ENCODE results near the gene SEPTIN14. TPM values are rescaled to one million over a fixed set of nuclear protein-coding genes. Genes with fewer than 3 reads are reported as not detected.
"Not testable (repeated sequence)": the region's sequence is repeated elsewhere in the genome, so short reads cannot be mapped to it uniquely, and the experiment has no call there.

The SEPTIN14 gene
- total RNA-seq, 1 experiment from 2014 or later, result not detected

- no peaks in the 10 kb centered on the region for H3K27me3 ChIP-seq (ENCODE audit: insufficient read depth, low read length)
- TF ChIP-seq CBX3 (IDR thresholded peaks at IDR 0.05; ENCODE audit: low read depth) (no peak), SP1 (IDR thresholded peaks at IDR 0.05; ENCODE audit: low read depth) (no peak), ZFX (IDR thresholded peaks at IDR 0.05) (no peak)
- H3K4me1 ChIP-seq (ENCODE audit: control insufficient read depth in 1 of 2, insufficient read depth in 2 of 2, low read length in 2 of 2), result no peaks in the 10 kb centered on the region
- POLR2A ChIA-PET, result no interaction called here
- intact Hi-C loops (cut with micrococcal nuclease), result no loop called here
- H3K79me2 ChIP-seq (ENCODE audit: insufficient read depth, low read length), result no peaks in the 10 kb centered on the region
- H4K20me1 ChIP-seq (ENCODE audit: insufficient read depth), result no peaks in the 10 kb centered on the region
- H3K4me3 ChIP-seq (replicated peaks in 1 of 2; ENCODE audit: low read depth in 1 of 2, low read length in 2 of 2), result no peak overlapping the region
- RAD21 ChIA-PET (ENCODE audit: low non-redundant PET in 1 of 2, low total read pairs in 2 of 2, uncharacterized antibody in 2 of 2, unreplicated experiment in 2 of 2), result no interaction called here
- CTCF ChIA-PET, result no interaction called here
- H3K36me3 ChIP-seq (ENCODE audit: control insufficient read depth in 1 of 2, insufficient read depth in 2 of 2, low read length in 2 of 2), result no peaks in the 10 kb centered on the region
- ATAC-seq, result no peak
- no peak for DNase-seq (ENCODE audit: low read depth, low spot score)
- no peak overlapping the region for H3K4me2 ChIP-seq (ENCODE audit: low read length)
- H2AFZ ChIP-seq (ENCODE audit: low read depth, low read length, poor library complexity, severe bottlenecking), result no peak overlapping the region
- no TSS peak for BruUV-seq (replicated peaks)
- no peak overlapping the region for H3K27ac ChIP-seq (ENCODE audit: low read depth, low read length)
- H3K9me3 ChIP-seq (ENCODE audit: control insufficient read depth in 1 of 2, insufficient read depth in 1 of 2, low read depth in 1 of 2, low read length in 2 of 2), result no peaks in the 10 kb centered on the region
- H3K9ac ChIP-seq (ENCODE audit: low read length), result no peak overlapping the region
- H3K9me2 ChIP-seq (ENCODE audit: insufficient read depth), result no peaks in the 10 kb centered on the region
These were observed 75.7 kb downstream of the SEPTIN14 start for GRCh38 chr7:55786901-55787300.

- ATAC-seq; H3K27me3 ChIP-seq (ENCODE audit: insufficient read depth, low read length); intact Hi-C loops (cut with micrococcal nuclease); H3K36me3 ChIP-seq (ENCODE audit: control insufficient read depth in 1 of 2, insufficient read depth in 2 of 2, low read length in 2 of 2); H4K20me1 ChIP-seq (ENCODE audit: insufficient read depth); H3K79me2 ChIP-seq (ENCODE audit: insufficient read depth, low read length); CTCF ChIA-PET; H3K9ac ChIP-seq (ENCODE audit: low read length); H3K9me2 ChIP-seq (ENCODE audit: insufficient read depth); H3K9me3 ChIP-seq (ENCODE audit: control insufficient read depth in 1 of 2, insufficient read depth in 1 of 2, low read depth in 1 of 2, low read length in 2 of 2); H2AFZ ChIP-seq (ENCODE audit: low read depth, low read length, poor library complexity, severe bottlenecking); H3K27ac ChIP-seq (ENCODE audit: low read depth, low read length); H3K4me3 ChIP-seq (replicated peaks in 1 of 2; ENCODE audit: low read depth in 1 of 2, low read length in 2 of 2); DNase-seq (ENCODE audit: low read depth, low spot score); H3K4me2 ChIP-seq (ENCODE audit: low read length); RAD21 ChIA-PET (ENCODE audit: low non-redundant PET in 1 of 2, low total read pairs in 2 of 2, uncharacterized antibody in 2 of 2, unreplicated experiment in 2 of 2); BruUV-seq (replicated peaks); H3K4me1 ChIP-seq (ENCODE audit: control insufficient read depth in 1 of 2, insufficient read depth in 2 of 2, low read length in 2 of 2); POLR2A ChIA-PET: not testable (repeated sequence)
These were observed 77.1 kb downstream of the SEPTIN14 start for GRCh38 chr7:55785444-55785843.

GRCh38 chr7:55784151-55784550, 78.4 kb downstream of the SEPTIN14 start:
- Histone ChIP-seq H3K27ac (ENCODE audit: low read depth, low read length) (no peak overlapping the region), H4K20me1 (ENCODE audit: insufficient read depth) (no peaks in the 10 kb centered on the region), H3K4me2 (ENCODE audit: low read length) (no peak overlapping the region), H3K4me3 (replicated peaks in 1 of 2; ENCODE audit: low read depth in 1 of 2, low read length in 2 of 2) (no peak overlapping the region), H2AFZ (ENCODE audit: low read depth, low read length, poor library complexity, severe bottlenecking) (no peak overlapping the region), H3K27me3 (ENCODE audit: insufficient read depth, low read length) (no peaks in the 10 kb centered on the region), H3K9me3 (ENCODE audit: control insufficient read depth in 1 of 2, insufficient read depth in 1 of 2, low read depth in 1 of 2, low read length in 2 of 2) (no peaks in the 10 kb centered on the region), H3K9me2 (ENCODE audit: insufficient read depth) (no peaks in the 10 kb centered on the region), H3K79me2 (ENCODE audit: insufficient read depth, low read length) (no peaks in the 10 kb centered on the region), H3K9ac (ENCODE audit: low read length) (no peak overlapping the region), H3K36me3 (ENCODE audit: control insufficient read depth in 1 of 2, insufficient read depth in 2 of 2, low read length in 2 of 2) (no peaks in the 10 kb centered on the region), H3K4me1 (ENCODE audit: control insufficient read depth in 1 of 2, insufficient read depth in 2 of 2, low read length in 2 of 2) (no peaks in the 10 kb centered on the region)
- BruUV-seq (replicated peaks), result no TSS peak
- TF ChIP-seq CEBPB (IDR thresholded peaks at IDR 0.05; ENCODE audit: low read depth), result no peak
- no peak for TF ChIP-seq SIN3A (IDR thresholded peaks at IDR 0.05; ENCODE audit: low read depth)
- TF ChIP-seq REST (IDR thresholded peaks at IDR 0.05; ENCODE audit: low read depth), result no peak
- no peak for TF ChIP-seq CTCF (IDR thresholded peaks at IDR 0.05 in 2 of 3, conservative IDR thresholded peaks at IDR 0.05 in 1 of 3; ENCODE audit: borderline replicate concordance in 1 of 3, insufficient read depth in 1 of 3, low read depth in 2 of 3, low read length in 2 of 3)
- ATAC-seq (no peak), DNase-seq (ENCODE audit: low read depth, low spot score) (no peak)
- POLR2A ChIA-PET, result no interaction called here
- intact Hi-C loops (cut with micrococcal nuclease), result no loop called here
- CTCF ChIA-PET, result no interaction called here
- RAD21 ChIA-PET (ENCODE audit: low non-redundant PET in 1 of 2, low total read pairs in 2 of 2, uncharacterized antibody in 2 of 2, unreplicated experiment in 2 of 2), result no interaction called here
